ENCODE data around the gene KRTAP13-1.

The KRTAP13-1 gene

GRCh38 chr21:30382201-30382600 is 13.6 kb upstream of the KRTAP13-1 start:
- TF ChIP-seq ZBTB7A (IDR thresholded peaks at IDR 0.05; ENCODE audit: low read depth) = no peak
- no peak for TF ChIP-seq TAF1 (IDR thresholded peaks at IDR 0.05; ENCODE audit: low read depth)
- TF ChIP-seq TEAD4 (IDR thresholded peaks at IDR 0.05) = no peak
- no peak for TF ChIP-seq FOXM1 (IDR thresholded peaks at IDR 0.05; ENCODE audit: borderline replicate concordance, low read depth)
- no peak for TF ChIP-seq TCF12 (IDR thresholded peaks at IDR 0.05; ENCODE audit: low read depth)

GRCh38 chr21:30391492-30392025 is 4.3 kb upstream of the KRTAP13-1 start:
- TF ChIP-seq TCF12 (IDR thresholded peaks at IDR 0.05; ENCODE audit: low read depth) (no peak), TAF1 (IDR thresholded peaks at IDR 0.05; ENCODE audit: low read depth) (no peak), TEAD4 (IDR thresholded peaks at IDR 0.05) (no peak), EGR1 (IDR thresholded peaks at IDR 0.05) (no peak), RAD21 (IDR thresholded peaks at IDR 0.05; ENCODE audit: low read depth) (no peak)
- TF ChIP-seq, protein P1, sequence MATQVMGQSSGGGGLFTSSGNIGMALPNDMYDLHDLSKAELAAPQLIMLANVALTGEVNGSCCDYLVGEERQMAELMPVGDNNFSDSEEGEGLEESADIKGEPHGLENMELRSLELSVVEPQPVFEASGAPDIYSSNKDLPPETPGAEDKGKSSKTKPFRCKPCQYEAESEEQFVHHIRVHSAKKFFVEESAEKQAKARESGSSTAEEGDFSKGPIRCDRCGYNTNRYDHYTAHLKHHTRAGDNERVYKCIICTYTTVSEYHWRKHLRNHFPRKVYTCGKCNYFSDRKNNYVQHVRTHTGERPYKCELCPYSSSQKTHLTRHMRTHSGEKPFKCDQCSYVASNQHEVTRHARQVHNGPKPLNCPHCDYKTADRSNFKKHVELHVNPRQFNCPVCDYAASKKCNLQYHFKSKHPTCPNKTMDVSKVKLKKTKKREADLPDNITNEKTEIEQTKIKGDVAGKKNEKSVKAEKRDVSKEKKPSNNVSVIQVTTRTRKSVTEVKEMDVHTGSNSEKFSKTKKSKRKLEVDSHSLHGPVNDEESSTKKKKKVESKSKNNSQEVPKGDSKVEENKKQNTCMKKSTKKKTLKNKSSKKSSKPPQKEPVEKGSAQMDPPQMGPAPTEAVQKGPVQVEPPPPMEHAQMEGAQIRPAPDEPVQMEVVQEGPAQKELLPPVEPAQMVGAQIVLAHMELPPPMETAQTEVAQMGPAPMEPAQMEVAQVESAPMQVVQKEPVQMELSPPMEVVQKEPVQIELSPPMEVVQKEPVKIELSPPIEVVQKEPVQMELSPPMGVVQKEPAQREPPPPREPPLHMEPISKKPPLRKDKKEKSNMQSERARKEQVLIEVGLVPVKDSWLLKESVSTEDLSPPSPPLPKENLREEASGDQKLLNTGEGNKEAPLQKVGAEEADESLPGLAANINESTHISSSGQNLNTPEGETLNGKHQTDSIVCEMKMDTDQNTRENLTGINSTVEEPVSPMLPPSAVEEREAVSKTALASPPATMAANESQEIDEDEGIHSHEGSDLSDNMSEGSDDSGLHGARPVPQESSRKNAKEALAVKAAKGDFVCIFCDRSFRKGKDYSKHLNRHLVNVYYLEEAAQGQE (IDR thresholded peaks at IDR 0.05; ENCODE audit: low read depth) = no peak

- TF ChIP-seq EP300 (IDR thresholded peaks at IDR 0.05; ENCODE audit: borderline replicate concordance) (no peak), TAF1 (IDR thresholded peaks at IDR 0.05; ENCODE audit: low read depth) (no peak), TCF12 (IDR thresholded peaks at IDR 0.05; ENCODE audit: low read depth) (no peak), RAD21 (IDR thresholded peaks at IDR 0.05; ENCODE audit: low read depth) (peak; percentile 12; the same call in 1 of the 2 replicates), CEBPB (IDR thresholded peaks at IDR 0.05) (no peak)
These were observed 13.1 kb downstream of the KRTAP13-1 start for GRCh38 chr21:30408782-30409494.

DNA sequence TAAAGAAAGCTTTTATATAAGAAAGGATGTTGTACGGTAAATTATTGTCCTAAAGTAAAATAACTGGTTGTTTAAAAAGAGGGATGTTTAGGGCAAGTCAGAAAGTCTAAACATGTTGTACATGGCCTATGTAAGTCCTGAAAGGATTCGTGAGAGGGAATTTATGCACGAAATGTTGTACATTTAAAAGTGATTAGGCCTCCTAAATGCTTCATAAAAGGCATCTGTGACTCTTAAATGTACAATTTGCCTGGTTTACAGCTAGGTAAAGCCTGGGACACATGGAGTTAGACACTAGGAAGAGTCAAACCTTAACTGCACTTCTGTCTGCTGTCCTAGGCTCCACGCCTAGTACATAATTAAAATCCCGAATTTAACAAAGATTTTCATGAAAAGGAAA is 20.2 kb downstream of the KRTAP13-1 start:
- TF ChIP-seq, protein P1 (IDR thresholded peaks at IDR 0.05; ENCODE audit: low read depth) = no peak
- TF ChIP-seq ZBTB7A (IDR thresholded peaks at IDR 0.05; ENCODE audit: low read depth) (no peak), NFIC (IDR thresholded peaks at IDR 0.05) (no peak), RAD21 (IDR thresholded peaks at IDR 0.05; ENCODE audit: low read depth) (no peak), TAF1 (IDR thresholded peaks at IDR 0.05; ENCODE audit: low read depth) (no peak), EP300 (IDR thresholded peaks at IDR 0.05; ENCODE audit: borderline replicate concordance) (no peak), USF1 (IDR thresholded peaks at IDR 0.05) (no peak), CREB1 (IDR thresholded peaks at IDR 0.05; ENCODE audit: low read depth) (no peak), EGR1 (IDR thresholded peaks at IDR 0.05) (no peak), FOXM1 (IDR thresholded peaks at IDR 0.05; ENCODE audit: borderline replicate concordance, low read depth) (no peak)
- TF ChIP-seq, protein P2, sequence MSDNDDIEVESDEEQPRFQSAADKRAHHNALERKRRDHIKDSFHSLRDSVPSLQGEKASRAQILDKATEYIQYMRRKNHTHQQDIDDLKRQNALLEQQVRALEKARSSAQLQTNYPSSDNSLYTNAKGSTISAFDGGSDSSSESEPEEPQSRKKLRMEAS (IDR thresholded peaks at IDR 0.05) = no peak

DNA sequence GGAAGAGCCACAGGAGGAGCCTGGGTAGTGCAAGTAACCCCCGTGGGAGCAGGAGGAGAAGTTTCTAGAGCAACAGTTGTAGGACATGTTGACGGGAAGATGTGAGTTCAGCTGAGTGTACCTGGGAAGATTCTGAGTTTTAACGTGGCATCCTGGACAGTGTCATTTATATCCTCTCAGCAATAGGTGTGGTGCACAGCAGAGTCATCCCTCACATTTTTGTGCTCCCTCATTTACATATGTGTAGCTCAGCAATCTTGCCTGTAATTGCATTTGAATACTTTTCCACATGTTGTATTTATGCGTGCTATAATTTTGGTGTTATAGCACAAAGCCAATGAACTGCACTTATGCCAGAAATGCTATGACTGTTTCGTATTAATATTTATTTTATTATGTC is 30.0 kb downstream of the KRTAP13-1 start, which contains the start of gene KRTAP13-3:
Gene KRTAP13-3, minus strand, starts transcription at position 101 of the 400 bp plus-strand sequence. Its CDS starts 14 bp downstream, at position 87.
- TF ChIP-seq YY1 (IDR thresholded peaks at IDR 0.05; ENCODE audit: low read depth) (no peak), EP300 (IDR thresholded peaks at IDR 0.05; ENCODE audit: borderline replicate concordance) (no peak), CEBPB (IDR thresholded peaks at IDR 0.05) (no peak), RAD21 (IDR thresholded peaks at IDR 0.05; ENCODE audit: low read depth) (no peak), TEAD4 (IDR thresholded peaks at IDR 0.05) (no peak), TCF12 (IDR thresholded peaks at IDR 0.05; ENCODE audit: low read depth) (no peak), TAF1 (IDR thresholded peaks at IDR 0.05; ENCODE audit: low read depth) (no peak), NFIC (IDR thresholded peaks at IDR 0.05) (no peak), EGR1 (IDR thresholded peaks at IDR 0.05) (no peak)
- TF ChIP-seq, protein P1 (IDR thresholded peaks at IDR 0.05; ENCODE audit: low read depth) = no peak

Data from Ishikawa (cell line).